ENCODE measurements around the gene SEMA5A. TPM values are rescaled to one million over a fixed set of nuclear protein-coding genes. Genes with fewer than 3 reads are reported as not detected.

SEMA5A gene
- polyA plus RNA-seq, 3 donors: not detected

DNA sequence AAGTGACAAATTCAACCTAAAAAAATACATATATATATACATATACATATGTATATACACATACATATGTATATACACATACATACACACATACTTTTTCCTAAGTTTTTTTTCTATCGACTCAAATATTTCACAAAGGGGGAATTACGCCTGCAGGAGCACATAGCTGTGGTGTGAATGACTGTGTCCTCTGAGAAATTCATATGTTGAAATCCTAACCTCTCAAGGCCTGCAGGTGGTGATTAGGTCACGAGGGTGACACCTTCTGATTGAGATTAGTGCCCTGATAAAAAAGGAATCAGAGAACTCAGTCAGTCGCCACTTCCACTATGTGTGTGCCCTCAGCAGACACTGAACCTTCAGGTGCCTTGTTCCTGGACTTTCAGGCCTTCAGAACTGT is 248.7 kb downstream of the SEMA5A start:
- Histone ChIP-seq H3K27me3 (ENCODE audit: control insufficient read depth in 2 of 2, insufficient read depth in 2 of 2, low read length in 2 of 2) (no peaks in the 10 kb centered on the region), H3K4me2 (replicated peaks; ENCODE audit: extremely low read depth, low read length, poor library complexity, severe bottlenecking) (no peak overlapping the region), H3K9ac (ENCODE audit: insufficient read depth, low read length, poor library complexity, severe bottlenecking) (no peak overlapping the region), H4K20me1 (ENCODE audit: insufficient read depth, low read length) (no peaks in the 10 kb centered on the region), H3K36me3 (replicated peaks in 1 of 2; ENCODE audit: control insufficient read depth in 1 of 2, insufficient read depth in 2 of 2, low read length in 2 of 2) (no peaks in the 10 kb centered on the region), H3K4me3 (replicated peaks in 1 of 3; ENCODE audit: low read depth in 2 of 3, low read length in 3 of 3) (no peak overlapping the region), H3K4me1 (ENCODE audit: control insufficient read depth in 1 of 2, insufficient read depth in 2 of 2, low read length in 2 of 2) (no peaks in the 10 kb centered on the region), H3K27ac (ENCODE audit: low read depth in 1 of 2, low read length in 2 of 2) (no peak overlapping the region), H3K9me3 (replicated peaks in 1 of 2; ENCODE audit: control insufficient read depth in 1 of 2, insufficient read depth in 1 of 2, low read length in 2 of 2) (no peaks in the 10 kb centered on the region), H3K79me2 (ENCODE audit: insufficient read depth, low read length) (no peaks in the 10 kb centered on the region), H2AFZ (ENCODE audit: insufficient read depth, low read depth, low read length, poor library complexity, severe bottlenecking) (no peak overlapping the region)
- DNase-seq: no peak
- Mint-ChIP-seq H3K4me1 (no peaks in the 10 kb centered on the region), H3K9me3 (peaks cover 2 to 5% (median 4%) of the 10 kb centered on the region in 7 donors), H3K4me3 (no peak overlapping the region), H3K36me3 (no peaks in the 10 kb centered on the region), H3K27ac (no peak overlapping the region), H3K27me3 (ENCODE audit: low read depth in 3 of 3) (no peaks in the 10 kb centered on the region)
- 0% methylated on average over 1 of the region's 4 CpGs for WGBS (ENCODE audit: insufficient coverage)
- TF ChIP-seq, protein P1, sequence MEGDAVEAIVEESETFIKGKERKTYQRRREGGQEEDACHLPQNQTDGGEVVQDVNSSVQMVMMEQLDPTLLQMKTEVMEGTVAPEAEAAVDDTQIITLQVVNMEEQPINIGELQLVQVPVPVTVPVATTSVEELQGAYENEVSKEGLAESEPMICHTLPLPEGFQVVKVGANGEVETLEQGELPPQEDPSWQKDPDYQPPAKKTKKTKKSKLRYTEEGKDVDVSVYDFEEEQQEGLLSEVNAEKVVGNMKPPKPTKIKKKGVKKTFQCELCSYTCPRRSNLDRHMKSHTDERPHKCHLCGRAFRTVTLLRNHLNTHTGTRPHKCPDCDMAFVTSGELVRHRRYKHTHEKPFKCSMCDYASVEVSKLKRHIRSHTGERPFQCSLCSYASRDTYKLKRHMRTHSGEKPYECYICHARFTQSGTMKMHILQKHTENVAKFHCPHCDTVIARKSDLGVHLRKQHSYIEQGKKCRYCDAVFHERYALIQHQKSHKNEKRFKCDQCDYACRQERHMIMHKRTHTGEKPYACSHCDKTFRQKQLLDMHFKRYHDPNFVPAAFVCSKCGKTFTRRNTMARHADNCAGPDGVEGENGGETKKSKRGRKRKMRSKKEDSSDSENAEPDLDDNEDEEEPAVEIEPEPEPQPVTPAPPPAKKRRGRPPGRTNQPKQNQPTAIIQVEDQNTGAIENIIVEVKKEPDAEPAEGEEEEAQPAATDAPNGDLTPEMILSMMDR (IDR thresholded peaks at IDR 0.05): no peak
- intact Hi-C loops (cut with micrococcal nuclease): no loop called here

DNA sequence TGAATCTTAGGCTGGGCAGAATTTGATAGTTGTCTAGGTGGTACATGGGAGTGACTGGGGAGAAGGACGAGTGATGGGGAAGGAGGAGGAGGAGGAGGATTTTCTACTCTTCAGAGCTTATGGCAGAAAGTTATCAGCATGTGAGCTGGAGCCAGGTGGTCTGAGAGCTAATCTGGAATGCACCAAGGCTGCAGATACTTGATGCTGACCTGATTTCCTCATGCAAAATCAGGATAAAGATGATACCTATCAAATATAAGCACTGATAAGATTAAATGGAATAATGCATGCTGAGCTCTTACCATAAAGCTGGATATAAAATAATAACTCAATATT is 250.4 kb downstream of the SEMA5A start:
- no peak overlapping the region for H3K4me2 ChIP-seq (replicated peaks; ENCODE audit: extremely low read depth, low read length, poor library complexity, severe bottlenecking)
- H3K36me3 ChIP-seq (replicated peaks in 1 of 2; ENCODE audit: control insufficient read depth in 1 of 2, insufficient read depth in 2 of 2, low read length in 2 of 2): no peaks in the 10 kb centered on the region
- no peak overlapping the region for H3K4me3 Mint-ChIP-seq
- H3K79me2 ChIP-seq (ENCODE audit: insufficient read depth, low read length): no peaks in the 10 kb centered on the region
- no peaks in the 10 kb centered on the region for H3K27me3 ChIP-seq (ENCODE audit: control insufficient read depth in 2 of 2, insufficient read depth in 2 of 2, low read length in 2 of 2)
- no peak overlapping the region for H3K27ac ChIP-seq (ENCODE audit: low read depth in 1 of 2, low read length in 2 of 2)
- DNase-seq: no peak
- H3K4me3 ChIP-seq (replicated peaks in 1 of 3; ENCODE audit: low read depth in 2 of 3, low read length in 3 of 3): no peak overlapping the region
- WGBS (ENCODE audit: insufficient coverage): no CpG with 5 or more reads among the region's 1 CpG
- H3K4me1 ChIP-seq (ENCODE audit: control insufficient read depth in 1 of 2, insufficient read depth in 2 of 2, low read length in 2 of 2): no peaks in the 10 kb centered on the region
- no peak overlapping the region for H3K27ac Mint-ChIP-seq
- no peak overlapping the region for H3K9ac ChIP-seq (ENCODE audit: insufficient read depth, low read length, poor library complexity, severe bottlenecking)
- peaks cover 2 to 5% (median 3%) of the 10 kb centered on the region in 7 donors for H3K9me3 Mint-ChIP-seq
- H3K4me1 Mint-ChIP-seq: no peaks in the 10 kb centered on the region
- no peak overlapping the region for H2AFZ ChIP-seq (ENCODE audit: insufficient read depth, low read depth, low read length, poor library complexity, severe bottlenecking)
- no peaks in the 10 kb centered on the region for H3K9me3 ChIP-seq (replicated peaks in 1 of 2; ENCODE audit: control insufficient read depth in 1 of 2, insufficient read depth in 1 of 2, low read length in 2 of 2)
- TF ChIP-seq, protein P1 (IDR thresholded peaks at IDR 0.05): no peak
- H3K36me3 Mint-ChIP-seq: no peaks in the 10 kb centered on the region
- H4K20me1 ChIP-seq (ENCODE audit: insufficient read depth, low read length): no peaks in the 10 kb centered on the region
- intact Hi-C loops (cut with micrococcal nuclease): no loop called here
- no peaks in the 10 kb centered on the region for H3K27me3 Mint-ChIP-seq (ENCODE audit: low read depth in 3 of 3)
